GM23338 (cell line): Measurements from ENCODE around the gene F8. TPM values are rescaled to one million over a fixed set of nuclear protein-coding genes. Genes with fewer than 3 reads are reported as not detected.

Experiments
- ATAC-seq: fragments of 200-7000 bp; cut with Tn5 transposase; 3 replicates; pipeline ENCODE4 v1.9.1; 2020
- DNase-seq: peaks from one replicate; pipeline ENCODE4 v3.0.0-alpha.2; 2015; ENCODE audit warnings: low spot score
- H2AFZ ChIP-seq: fragments of 200-600 bp; sonication (generic); 2 replicates; pipeline ENCODE4 v1.8.0; 2016; ENCODE audit warnings: antibody characterized with exemption, mild to moderate bottlenecking, moderate library complexity
- H3F3A ChIP-seq: fragments of 200-600 bp; sonication (generic); replicated peaks from 2 replicates; pipeline ENCODE4 v1.8.0; 2017; ENCODE audit warnings: antibody characterized with exemption, mixed run types, low read depth
- H3K27ac ChIP-seq: fragments of 200-600 bp; sonication (generic); 2 replicates; pipeline ENCODE4 v1.6.1; 2016; ENCODE audit warnings: low read depth
- H3K27me3 ChIP-seq: fragments of 200-600 bp; sonication (generic); 2 replicates; pipeline ENCODE4 v1.8.0; 2016; ENCODE audit warnings: mild to moderate bottlenecking, mixed run types, moderate library complexity; ENCODE audit not compliant: insufficient read depth
- H3K36me3 ChIP-seq: fragments of 200-600 bp; sonication (generic); 2 replicates; pipeline ENCODE4 v1.8.0; 2016; ENCODE audit warnings: mild to moderate bottlenecking; ENCODE audit not compliant: insufficient read depth
- H3K4me1 ChIP-seq: fragments of 200-600 bp; sonication (generic); 2 replicates; pipeline ENCODE4 v1.8.0; 2016; ENCODE audit warnings: mild to moderate bottlenecking, moderate library complexity; ENCODE audit not compliant: insufficient read depth
- H3K4me2 ChIP-seq: fragments of 200-600 bp; sonication (generic); 2 replicates; pipeline ENCODE4 v1.7.1; 2017; ENCODE audit warnings: mixed run types
- H3K4me3 ChIP-seq: fragments of 200-600 bp; sonication (generic); 2 replicates; pipeline ENCODE4 v1.6.1; 2016; ENCODE audit warnings: mixed run types
- H3K79me2 ChIP-seq: fragments of 200-600 bp; sonication (generic); replicated peaks from 2 replicates; pipeline ENCODE4 v1.8.0; 2017; ENCODE audit warnings: mild to moderate bottlenecking; ENCODE audit not compliant: insufficient read depth
- H3K9me2 ChIP-seq: fragments of 200-600 bp; sonication (generic); 2 replicates; pipeline ENCODE4 v1.8.0; 2017; ENCODE audit not compliant: insufficient read depth
- H4K20me1 ChIP-seq: fragments of 200-600 bp; sonication (generic); replicated peaks from 2 replicates; pipeline ENCODE4 v1.8.0; 2017; ENCODE audit warnings: mild to moderate bottlenecking; ENCODE audit not compliant: insufficient read depth
- H3K27ac Mint-ChIP-seq: 2 replicates; pipeline ENCODE4 v1.8.0; 2020; ENCODE audit warnings: inconsistent platforms, mild to moderate bottlenecking, moderate library complexity, mixed read lengths
- H3K27me3 Mint-ChIP-seq: 3 replicates; pipeline ENCODE4 v1.8.0; 2022; ENCODE audit warnings: low read depth, mild to moderate bottlenecking, moderate library complexity, mixed read lengths, inconsistent platforms; ENCODE audit not compliant: insufficient read depth, poor library complexity
- H3K36me3 Mint-ChIP-seq: 3 replicates; pipeline ENCODE4 v1.8.0; 2021; ENCODE audit warnings: low read depth, mild to moderate bottlenecking, inconsistent platforms, moderate library complexity, mixed read lengths
- H3K4me1 Mint-ChIP-seq: 3 replicates; pipeline ENCODE4 v1.8.0; 2020; ENCODE audit warnings: mild to moderate bottlenecking, inconsistent platforms, mixed read lengths
- H3K4me3 Mint-ChIP-seq: 3 replicates; pipeline ENCODE4 v1.8.0; 2021; ENCODE audit warnings: moderate library complexity, mild to moderate bottlenecking, inconsistent platforms, mixed read lengths
- H3K9me3 Mint-ChIP-seq: 3 replicates; pipeline ENCODE4 v1.8.0; 2020; ENCODE audit warnings: moderate library complexity, mild to moderate bottlenecking, inconsistent platforms, mixed read lengths
- CREB1 ChIP-seq: fragments of 250-450 bp; sonication (Bioruptor Pico); IDR thresholded peaks from 2 replicates; pipeline ENCODE4 v1.5.0; 2020; ENCODE audit warnings: low read depth, mild to moderate bottlenecking, moderate library complexity
- CTCF ChIP-seq, 2 experiments: fragments of 200-600 bp in 1 of 2; sonication (generic) in 1 of 2; conservative IDR thresholded peaks; 2 replicates each; pipeline versions ENCODE4 v1.5.1 to v1.6.1; 2016 to 2017; ENCODE audit warnings: antibody characterized with exemption in 2 of 2, low read depth in 2 of 2, mild to moderate bottlenecking in 2 of 2, moderate library complexity in 1 of 2
- ETS1 ChIP-seq: IDR thresholded peaks from 2 replicates; pipeline ENCODE4 v1.6.1; 2016; ENCODE audit warnings: antibody characterized with exemption
- EZH2 ChIP-seq: fragments of 200-600 bp; sonication (generic); IDR thresholded peaks from one replicate; pipeline ENCODE4 v1.8.0; 2017; ENCODE audit warnings: antibody characterized with exemption, mild to moderate bottlenecking, low read depth; ENCODE audit not compliant: unreplicated experiment
- EZH2phosphoT487 ChIP-seq: fragments of 200-600 bp; sonication (generic); IDR thresholded peaks from one replicate; pipeline ENCODE4 v1.8.1; 2018; ENCODE audit warnings: antibody characterized with exemption; ENCODE audit not compliant: unreplicated experiment
- JUNB ChIP-seq: IDR thresholded peaks from one replicate; pipeline ENCODE4 v1.6.1; 2016; ENCODE audit warnings: antibody characterized with exemption; ENCODE audit not compliant: unreplicated experiment
- NANOG ChIP-seq: IDR thresholded peaks from 2 replicates; pipeline ENCODE4 v1.6.1; 2016; ENCODE audit warnings: antibody characterized with exemption, borderline replicate concordance
- POLR2AphosphoS5 ChIP-seq: IDR thresholded peaks from 2 replicates; pipeline ENCODE4 v1.6.1; 2016; ENCODE audit warnings: antibody characterized with exemption, low read depth
- ZNF114 ChIP-seq: fragments of 250-450 bp; sonication (Bioruptor Pico); IDR thresholded peaks from 2 replicates; pipeline ENCODE4 v1.5.0; 2020; ENCODE audit warnings: mild to moderate bottlenecking, moderate library complexity
- ZNF331 ChIP-seq: fragments of 250-450 bp; sonication (Bioruptor Pico); IDR thresholded peaks from 2 replicates; pipeline ENCODE4 v1.5.0; 2020; ENCODE audit warnings: low read depth, mild to moderate bottlenecking, moderate library complexity
- ZNF462 ChIP-seq: fragments of 250-450 bp; sonication (Bioruptor Pico); IDR thresholded peaks from 2 replicates; pipeline ENCODE4 v1.5.0; 2020; ENCODE audit warnings: mild to moderate bottlenecking, moderate library complexity
- polyA plus RNA-seq: library from polyadenylated mRNA; unstranded; fragments of >200 nt; fragmentation: Nextera tagmentation; extraction: Ambion mirVana; gene quantifications from 2 replicates; pipeline ENCODE4 v1.2.1, GENCODE V29; 2016
- total RNA-seq: library from RNA; depleted of rRNA; stranded (reverse); fragments of >200 nt; shearing (Covaris generic); gene quantifications from 2 replicates; pipeline ENCODE4 v1.2.3, GENCODE V29; 2014

The F8 gene
- total and polyA plus RNA-seq, 2 experiments from 2014 or later = 0.70 to 1.8 TPM

- ATAC-seq (peak; percentile 96), DNase-seq (peak; percentile 74)
- H3K4me3 ChIP-seq = peak within 1 kb of the TSS; percentile 71
- no peaks in the 10 kb centered on the region for H3F3A ChIP-seq
- H3K4me3 Mint-ChIP-seq = peak within 1 kb of the TSS; percentile 76
- H3K4me2 ChIP-seq = peak within 1 kb of the TSS; percentile 85
- H3K27me3 ChIP-seq = peaks cover 14% of the 10 kb centered on the region
- peaks cover 12% of the 10 kb centered on the region; the same call in 2 of the 3 replicates for H3K36me3 Mint-ChIP-seq
- H3K27ac Mint-ChIP-seq = no peak within 1 kb of the TSS
- TF ChIP-seq EZH2 (no peak), NANOG (no peak), POLR2AphosphoS5 (peak; percentile 45; the same call in 1 of the 2 replicates), CREB1 (no peak), ZNF331 (no peak)
- H3K36me3 ChIP-seq = no peaks in the 10 kb centered on the region
- peaks cover 22% of the 10 kb centered on the region for H3K4me1 Mint-ChIP-seq
- H3K4me1 ChIP-seq = peaks cover 7% of the 10 kb centered on the region; the same call in 1 of the 2 replicates
- peaks cover 15% of the 10 kb centered on the region for H3K27me3 Mint-ChIP-seq
- peaks cover 22% of the 10 kb centered on the region; the same call in 2 of the 3 replicates for H3K9me3 Mint-ChIP-seq
- no peaks in the 10 kb centered on the region for H3K9me2 ChIP-seq
- H2AFZ ChIP-seq = no peak within 1 kb of the TSS
- H4K20me1 ChIP-seq = no peaks in the 10 kb centered on the region
- no peak within 1 kb of the TSS for H3K27ac ChIP-seq
- no peaks in the 10 kb centered on the region for H3K79me2 ChIP-seq
Measured at GRCh38 chrX:154804957-154805695, 217.4 kb downstream of the F8 start, which contains the start of gene MPP1. Gene MPP1, minus strand, starts transcription at chrX:154805485. Its CDS starts 112 bp downstream, at chrX:154805373.

GRCh38 chrX:154804261-154804956 is 218.1 kb downstream of the F8 start:
- H3K4me1 Mint-ChIP-seq = peaks cover 29% of the 10 kb centered on the region
- peak overlapping the region; percentile 71 for H3K4me3 Mint-ChIP-seq
- peaks cover 15% of the 10 kb centered on the region for H3K27me3 Mint-ChIP-seq
- ATAC-seq (no peak), DNase-seq (no peak)
- Histone ChIP-seq H2AFZ (no peak overlapping the region), H3K79me2 (no peaks in the 10 kb centered on the region), H4K20me1 (no peaks in the 10 kb centered on the region), H3K4me3 (peak overlapping the region; percentile 71), H3K4me1 (peaks cover 12% of the 10 kb centered on the region; the same call in 1 of the 2 replicates), H3F3A (no peaks in the 10 kb centered on the region), H3K4me2 (peak overlapping the region; percentile 85), H3K9me2 (no peaks in the 10 kb centered on the region), H3K27me3 (peaks cover 14% of the 10 kb centered on the region), H3K36me3 (no peaks in the 10 kb centered on the region), H3K27ac (no peak overlapping the region)
- H3K36me3 Mint-ChIP-seq = peaks cover 12% of the 10 kb centered on the region; the same call in 2 of the 3 replicates
- no peak overlapping the region for H3K27ac Mint-ChIP-seq
- peaks cover 22% of the 10 kb centered on the region; the same call in 2 of the 3 replicates for H3K9me3 Mint-ChIP-seq
- TF ChIP-seq ZNF114 (CRISPR knock-in tag) (no peak), ETS1 (no peak), CTCF (conservative IDR thresholded peaks at IDR 0.05; ENCODE audit: low read depth in 2 of 2) (no peak), EZH2phosphoT487 (no peak), EZH2 (no peak), JUNB (no peak), ZNF462 (no peak), ZNF331 (no peak)
